Lower leg skin (tissue), 4 donors: Measurements from ENCODE around the gene QRSL1. TPM values are rescaled to one million over a fixed set of nuclear protein-coding genes. Genes with fewer than 3 reads are reported as not detected.

ENCODE experiments used
- DNase-seq, 2 donors: peaks; one replicate each; pipeline ENCODE4 v3.0.0-alpha.2; 2019; ENCODE audit warnings: low spot score in 2 of 2
- H3K4me3 ChIP-seq: fragments of 200-600 bp; sonication (generic); 2 replicates; pipeline ENCODE4 v1.5.1; 2017; ENCODE audit warnings: mild to moderate bottlenecking, low read depth; ENCODE audit not compliant: poor library complexity, severe bottlenecking
- CTCF ChIP-seq, 3 donors: fragments of 450-650 bp; IDR thresholded peaks; one replicate each; pipeline ENCODE4 v1.5.1; 2016; ENCODE audit warnings: antibody characterized with exemption in 3 of 3, mild to moderate bottlenecking in 3 of 3, moderate library complexity in 2 of 3
- POLR2A ChIP-seq, 2 donors: fragments of 450-650 bp; IDR thresholded peaks; one replicate each; pipeline ENCODE4 v1.6.1; 2016 to 2017; ENCODE audit warnings: antibody characterized with exemption in 2 of 2, mild to moderate bottlenecking in 1 of 2, moderate library complexity in 1 of 2
- WGBS, 2 donors: methylation state at CpG; one replicate each; pipeline ENCODE4 v1.1.5; 2018; 5-methylcytosine and 5-hydroxymethylcytosine counted together
- intact Hi-C: fragments of 100-400 bp; cut with DNase I; formaldehyde crosslinking; loops from one replicate; pipeline ENCODE4 v1.15.0; 2023; ENCODE audit warnings: low total_unique reads
- total RNA-seq, 4 donors: library from RNA; depleted of rRNA; stranded (reverse); fragments of >200 nt; gene quantifications; one replicate each; pipeline ENCODE4 v1.1.0, GENCODE V29; 2016

QRSL1 gene
- total RNA-seq, 4 donors from 2014 or later: 5.3 to 8.0 (median 6.2) TPM

- 84 to 85% methylated on average over 6 of the region's 6 CpGs for WGBS, 2 donors
- H3K4me3 ChIP-seq: no peak overlapping the region
- no peak for TF ChIP-seq CTCF (IDR thresholded peaks at IDR 0.05)
- TF ChIP-seq POLR2A (IDR thresholded peaks at IDR 0.05): no peak
- intact Hi-C loops: no loop called here
- no peak for DNase-seq
These were observed 37.1 kb downstream of the QRSL1 start for GRCh38 chr6:106666282-106667021.

- DNase-seq: no peak
- H3K4me3 ChIP-seq: no peak overlapping the region
- intact Hi-C loops: no loop called here
- TF ChIP-seq CTCF (IDR thresholded peaks at IDR 0.05) (no peak), POLR2A (IDR thresholded peaks at IDR 0.05) (no peak)
- 89% methylated on average over 4 of the region's 4 CpGs for WGBS, 2 donors
These were observed 37.6 kb downstream of the QRSL1 start for GRCh38 chr6:106667022-106667402.

- TF ChIP-seq CTCF (IDR thresholded peaks at IDR 0.05): no peak
- no peak for TF ChIP-seq POLR2A (IDR thresholded peaks at IDR 0.05)
- DNase-seq: no peak
- 83% methylated on average over 6 of the region's 6 CpGs for WGBS, 2 donors
- no peak overlapping the region for H3K4me3 ChIP-seq
- intact Hi-C loops: no loop called here
These were observed 40.9 kb downstream of the QRSL1 start for GRCh38 chr6:106670236-106670635.

GRCh38 chr6:106671651-106672050 is 42.3 kb downstream of the QRSL1 start:
- no peak overlapping the region for H3K4me3 ChIP-seq
- intact Hi-C loops: no loop called here
- no peak for DNase-seq
- 63 to 73% methylated on average over 3 of the region's 3 CpGs for WGBS, 2 donors
- TF ChIP-seq CTCF (IDR thresholded peaks at IDR 0.05) (no peak), POLR2A (IDR thresholded peaks at IDR 0.05) (no peak)

GRCh38 chr6:106674541-106675229 is 45.3 kb downstream of the QRSL1 start:
- TF ChIP-seq CTCF (IDR thresholded peaks at IDR 0.05) (no peak), POLR2A (IDR thresholded peaks at IDR 0.05) (no peak)
- intact Hi-C loops: no loop called here
- H3K4me3 ChIP-seq: no peak overlapping the region
- DNase-seq: no peak
